K562 (cell line): ENCODE measurements around the gene PYGO2. TPM values are rescaled to one million over a fixed set of nuclear protein-coding genes. Genes with fewer than 3 reads are reported as not detected.

ENCODE experiments used
- CBX5 ChIP-seq: IDR thresholded peaks from 2 replicates; pipeline ENCODE4 v1.6.1; 2014; ENCODE audit warnings: low read depth, borderline replicate concordance
- E2F8 ChIP-seq: fragments of 450-650 bp; IDR thresholded peaks from 2 replicates; pipeline ENCODE4 v1.7.1; 2018; ENCODE audit warnings: mild to moderate bottlenecking, low read depth; ENCODE audit not compliant: partially characterized antibody
- HDGF ChIP-seq: fragments of 450-650 bp; IDR thresholded peaks from 2 replicates; pipeline ENCODE4 v1.6.1; 2016
- KDM1A ChIP-seq, 2 experiments: fragments of 450-650 bp; IDR thresholded peaks; 2 replicates each; pipeline ENCODE4 v1.6.1; 2016; ENCODE audit warnings: mild to moderate bottlenecking in 2 of 2
- OTX1 ChIP-seq: fragments of 450-650 bp; formaldehyde crosslinking; IDR thresholded peaks from 2 replicates; pipeline ENCODE4 v1.4.0; 2022; ENCODE audit warnings: mild to moderate bottlenecking
- PML ChIP-seq: IDR thresholded peaks from 2 replicates; pipeline ENCODE4 v1.6.1; 2012; ENCODE audit warnings: low read length, inconsistent platforms
- RBM22 ChIP-seq: fragments of 200-400 bp; formaldehyde crosslinking; IDR thresholded peaks from 2 replicates; pipeline ENCODE4 v1.6.1; 2018; ENCODE audit warnings: low read length, low read depth; ENCODE audit not compliant: poor library complexity, severe bottlenecking
- RFX7 ChIP-seq: fragments of 250-450 bp; sonication (Bioruptor Pico); IDR thresholded peaks from 2 replicates; pipeline ENCODE4 v1.5.1; 2021; ENCODE audit warnings: mild to moderate bottlenecking
- SAFB2 ChIP-seq: fragments of 200-400 bp; formaldehyde crosslinking; IDR thresholded peaks from 2 replicates; pipeline ENCODE4 v1.6.1; 2018; ENCODE audit warnings: borderline replicate concordance, low read length, low read depth, moderate library complexity; ENCODE audit not compliant: severe bottlenecking
- TAF15 ChIP-seq: fragments of 200-400 bp; formaldehyde crosslinking; IDR thresholded peaks from 2 replicates; pipeline ENCODE4 v1.6.1; 2017; ENCODE audit warnings: mild to moderate bottlenecking, low read depth, low read length, moderate library complexity
- THAP12 ChIP-seq: fragments of 250-450 bp; sonication (Bioruptor Pico); IDR thresholded peaks from 2 replicates; pipeline ENCODE4 v1.9.0; 2021; ENCODE audit warnings: mild to moderate bottlenecking, inconsistent platforms
- ZNF174 ChIP-seq: fragments of 250-450 bp; sonication (Bioruptor Pico); IDR thresholded peaks from 2 replicates; pipeline ENCODE4 v1.4.0; 2020; ENCODE audit warnings: mild to moderate bottlenecking
- ZNF277 ChIP-seq: fragments of 250-450 bp; sonication (Bioruptor Pico); IDR thresholded peaks from 2 replicates; pipeline ENCODE4 v1.8.0; 2022; ENCODE audit warnings: inconsistent platforms, mild to moderate bottlenecking, moderate library complexity, borderline replicate concordance
- ZNF644 ChIP-seq: fragments of 200-800 bp; sonication (Bioruptor generic); IDR thresholded peaks from 2 replicates; pipeline ENCODE4 v1.6.1; 2016; ENCODE audit warnings: low read depth, missing genetic modification characterization, missing compliant biosample characterization
- ZNF764 ChIP-seq: fragments of 250-450 bp; sonication (Bioruptor Pico); IDR thresholded peaks from 2 replicates; pipeline ENCODE4 v1.4.0; 2020; ENCODE audit warnings: low read depth, mild to moderate bottlenecking, moderate library complexity
- polyA plus RNA-seq, 8 experiments: library from polyadenylated mRNA; depleted of rRNA in 4 of 8; stranded (reverse) in 5 of 8; unstranded in 3 of 8; fragments of >200 nt; fragmentation: Nextera tagmentation in 2 of 8; fragmentation: Illumina TruSeq in 1 of 8; extraction: Ambion mirVana in 2 of 8; extraction: Trizol in 1 of 8; gene quantifications; 2 replicates each; pipeline versions ENCODE4 v1.2.1 to v1.2.3, GENCODE V29; 2011 to 2014; ENCODE audit warnings: inconsistent platforms in 1 of 8, missing spikeins in 1 of 8
- total RNA-seq, 7 experiments: library from RNA; depleted of rRNA in 6 of 7; stranded (reverse); fragments of >200 nt in 6 of 7; fragmentation: Illumina TruSeq in 2 of 7; extraction: Trizol in 2 of 7; gene quantifications; 2 replicates each; pipeline versions ENCODE4 v1.2.1 to v1.2.3, GENCODE V29; 2011 to 2021; ENCODE audit warnings: low replicate concordance in 1 of 7

The PYGO2 gene
- total and polyA plus RNA-seq, 9 of the 15 experiments (the other 6 are each of a cell fraction or from before 2014, with no cell fraction given), result 8.3 to 36.2 (median 18.2) TPM

- TF ChIP-seq CBX5, result no peak
- peak; percentile 88 for TF ChIP-seq RBM22
- TF ChIP-seq ZNF764 (CRISPR knock-in tag), result no peak
- peak; percentile 84; the same call in 1 of the 2 replicates for TF ChIP-seq THAP12 (CRISPR knock-in tag)
- no peak for TF ChIP-seq ZNF277 (CRISPR knock-in tag)
- TF ChIP-seq ZNF174 (CRISPR knock-in tag), result no peak
- TF ChIP-seq RFX7 (CRISPR knock-in tag), result no peak
- TF ChIP-seq TAF15, result no peak
- TF ChIP-seq SAFB2, result no peak
- TF ChIP-seq KDM1A (IDR thresholded peaks at IDR 0.05), result no peak
- TF ChIP-seq E2F8, result peak; percentile 60
- 0 out of 2 replicates have a peak, but pooled peaks have one; percentile 60 for TF ChIP-seq OTX1 (CRISPR knock-in tag)
- TF ChIP-seq PML, result no peak; the same call in 1 of the 2 replicates
- no peak for TF ChIP-seq ZNF644 (tag)
- TF ChIP-seq HDGF, result no peak
These were observed at the start of gene PYGO2 (continued) for GRCh38 chr1:154961207-154962155.
